Left lung (tissue), 10 donors: ENCODE results near the gene CT45A5. TPM values are rescaled to one million over a fixed set of nuclear protein-coding genes. Genes with fewer than 3 reads are reported as not detected.
"Not testable (repeated sequence)": the region's sequence is repeated elsewhere in the genome, so short reads cannot be mapped to it uniquely, and the experiment has no call there.

Source experiments
- ATAC-seq: fragments of 200-7000 bp; cut with Tn5 transposase; one replicate; pipeline ENCODE4 v1.9.1; 2020; ENCODE audit warnings: moderate library complexity
- DNase-seq, 4 donors: peaks; one replicate each; pipeline ENCODE4 v3.0.0-alpha.2; 2013 to 2020
- H3K27ac ChIP-seq, 2 donors: fragments of 200-600 bp; sonication (generic) in 1 of 2; one replicate each; pipeline versions ENCODE4 v1.5.0 to v1.8.0; 2020 to 2021
- H3K27me3 ChIP-seq, 2 donors: fragments of 200-600 bp; sonication (generic) in 1 of 2; one replicate each; pipeline versions ENCODE4 v1.5.0 to v1.8.0; 2020 to 2021
- H3K36me3 ChIP-seq, 2 donors: fragments of 200-600 bp; sonication (generic) in 1 of 2; one replicate each; pipeline versions ENCODE4 v1.5.0 to v1.8.0; 2020 to 2021
- H3K4me1 ChIP-seq, 2 donors: fragments of 200-600 bp; one replicate each; pipeline ENCODE4 v1.8.0; 2021
- H3K4me3 ChIP-seq, 2 donors: fragments of 200-600 bp; sonication (generic) in 1 of 2; one replicate each; pipeline versions ENCODE4 v1.5.0 to v1.8.0; 2020 to 2021; ENCODE audit warnings: mild to moderate bottlenecking in 1 of 2
- H3K9me3 ChIP-seq, 2 donors: fragments of 200-600 bp; sonication (generic) in 1 of 2; one replicate each; pipeline versions ENCODE4 v1.5.0 to v1.8.0; 2020 to 2021
- CTCF ChIP-seq, 2 donors: fragments of 200-600 bp; sonication (generic) in 1 of 2; IDR thresholded peaks; one replicate each; pipeline versions ENCODE4 v1.5.0 to v1.8.0; 2021; ENCODE audit warnings: antibody characterized with exemption in 2 of 2
- intact Hi-C, 2 donors: fragments of 100-400 bp; cut with DNase I; formaldehyde crosslinking; loops; one replicate each; pipeline versions ENCODE4 v1.11.2 to v1.14.2; 2022
- polyA plus RNA-seq, 6 donors: library from polyadenylated mRNA; unstranded; fragments of 120-200 nt; gene quantifications; one replicate each; pipeline ENCODE4 v1.2.1, GENCODE V29; 2013; ENCODE audit not compliant: insufficient read length in 6 of 6
- total RNA-seq, 2 donors: library from RNA; stranded (reverse); fragmentation: NEBNext Ultra II Directional; extraction: Animal tissue kit (Norgen Biotek cat#: 25700); gene quantifications; one replicate each; pipeline ENCODE4 v1.2.1, GENCODE V29; 2021
- donor health status: DM: no; HTN: yes; CAD: no.
- donor health status: DM: no; HTN: no; CAD: no.

Gene CT45A5
- total and polyA plus RNA-seq, 8 donors = 20.5 to 49.9 (median 39.8) TPM; not detected in 2

DNA sequence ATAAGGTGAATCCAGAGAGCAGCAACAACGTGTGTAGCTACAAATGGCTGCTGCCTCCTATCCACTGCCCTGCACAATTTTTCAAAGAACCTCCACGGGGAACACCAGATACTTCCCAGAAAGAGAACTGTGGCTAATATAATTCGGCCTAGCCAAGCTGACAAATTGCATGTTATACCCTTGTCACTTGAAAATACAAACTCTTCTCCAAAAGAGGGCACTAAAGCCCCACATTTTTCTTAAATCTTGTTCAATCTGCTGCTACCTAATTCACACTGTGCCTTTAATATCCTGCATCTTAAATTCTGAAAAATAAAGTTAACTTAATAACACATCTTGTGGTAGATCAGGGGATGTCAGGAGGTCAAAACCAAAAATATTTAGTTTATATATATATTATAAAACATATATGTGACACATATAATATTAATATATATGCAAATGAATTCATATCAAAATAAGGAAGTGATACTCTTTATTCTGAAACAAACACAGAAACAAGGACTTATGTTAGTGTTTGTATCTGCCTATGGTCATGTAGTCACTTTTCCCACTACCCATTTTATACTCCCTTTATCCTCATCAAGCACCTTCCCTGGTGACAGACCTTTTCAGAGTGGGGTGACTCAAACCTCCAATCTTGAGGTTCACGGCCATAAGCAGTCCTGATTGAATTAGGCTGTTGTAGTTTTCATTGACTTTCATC lies 47.8 kb downstream of the CT45A5 start:
- no peak for TF ChIP-seq CTCF (IDR thresholded peaks at IDR 0.05)
- intact Hi-C loops = no loop called here
- Histone ChIP-seq H3K9me3 (no peaks in the 10 kb centered on the region), H3K36me3 (no peaks in the 10 kb centered on the region), H3K4me3 (no peak overlapping the region), H3K27me3 (no peaks in the 10 kb centered on the region), H3K27ac (no peak overlapping the region), H3K4me1 (no peaks in the 10 kb centered on the region)
- ATAC-seq (no peak), DNase-seq (no peak)

GRCh38 chrX:135734666-135735065 lies 50.6 kb downstream of the CT45A5 start:
- H3K36me3 ChIP-seq, DNase-seq, H3K9me3 ChIP-seq, H3K4me3 ChIP-seq, H3K4me1 ChIP-seq, H3K27ac ChIP-seq, ATAC-seq, intact Hi-C loops, H3K27me3 ChIP-seq: not testable (repeated sequence)

Other genes with a start within 250 kb of the CT45A5 start
- gene CT45A1, start 71.9 kb downstream of the CT45A5 start, total RNA-seq = not detected
- gene CT45A1, start 71.9 kb downstream of the CT45A5 start, polyA plus RNA-seq = 10 to 100 TPM in 2 of 6 donors, 1 to 10 TPM in 4; 6.2 to 14.2 (median 7.6) TPM
- not detected for gene CT45A3, start 17.3 kb downstream of the CT45A5 start, total RNA-seq
- 10 to 100 TPM in 3 of 6 donors, 1 to 10 TPM in 1, not detected in 2; 5.4 to 33.5 (median 14.3) TPM for gene CT45A3, start 17.3 kb downstream of the CT45A5 start, polyA plus RNA-seq
- gene CT45A6, start 17.3 kb upstream of the CT45A5 start, total RNA-seq = not detected
- gene CT45A6, start 17.3 kb upstream of the CT45A5 start, polyA plus RNA-seq = not detected
- not detected for gene CT45A2, start 34.5 kb upstream of the CT45A5 start, total RNA-seq
- gene CT45A2, start 34.5 kb upstream of the CT45A5 start, polyA plus RNA-seq = 10 to 100 TPM in 2 of 6 donors, 1 to 10 TPM in 2, under 1 TPM in 1, not detected in 1; 0.97 to 14.8 (median 1.8) TPM
- not detected for gene CT45A7, start 51.8 kb upstream of the CT45A5 start, total RNA-seq
- not detected for gene CT45A7, start 51.8 kb upstream of the CT45A5 start, polyA plus RNA-seq
- not detected for gene CT45A8, start 69.0 kb upstream of the CT45A5 start, total RNA-seq
- under 1 TPM in 1 of 6 donors, not detected in 5; 0.42 TPM for gene CT45A8, start 69.0 kb upstream of the CT45A5 start, polyA plus RNA-seq
- not detected for gene CT45A9, start 86.3 kb upstream of the CT45A5 start, total RNA-seq
- under 1 TPM in 1 of 6 donors, not detected in 5; 0.42 TPM for gene CT45A9, start 86.3 kb upstream of the CT45A5 start, polyA plus RNA-seq
- not detected for gene CT45A10, start 107.9 kb upstream of the CT45A5 start, total RNA-seq
- gene CT45A10, start 107.9 kb upstream of the CT45A5 start, polyA plus RNA-seq = 10 to 100 TPM in 3 of 6 donors, 1 to 10 TPM in 3; 3.3 to 17.1 (median 11.1) TPM
- not detected for gene SAGE1, start 108.2 kb upstream of the CT45A5 start, total RNA-seq
- gene SAGE1, start 108.2 kb upstream of the CT45A5 start, polyA plus RNA-seq = under 1 TPM in 3 of 6 donors, not detected in 3; 0.07 to 0.09 (median 0.08) TPM
- gene MMGT1, start 188.5 kb upstream of the CT45A5 start, total RNA-seq = 10 to 100 TPM; 28.0 to 30.5 TPM
- gene MMGT1, start 188.5 kb upstream of the CT45A5 start, polyA plus RNA-seq = 10 to 100 TPM; 25.4 to 32.0 (median 29.4) TPM
- gene SLC9A6, start 199.9 kb upstream of the CT45A5 start, total RNA-seq = 10 to 100 TPM; 15.1 to 17.1 TPM
- gene SLC9A6, start 199.9 kb upstream of the CT45A5 start, polyA plus RNA-seq = 10 to 100 TPM; 20.5 to 24.3 (median 22.0) TPM